HCT116 (cell line): ENCODE measurements around the gene BTBD9. TPM values are rescaled to one million over a fixed set of nuclear protein-coding genes. Genes with fewer than 3 reads are reported as not detected.

ENCODE experiments used
- ATAC-seq: fragments of 200-7000 bp; cut with Tn5 transposase; 2 replicates; pipeline ENCODE4 v1.9.1; 2020; ENCODE audit warnings: mild to moderate bottlenecking, moderate library complexity
- BruUV-seq: library from RNA; stranded (reverse); fragments of 400-500 nt; replicated peaks from 2 replicates; lab custom pipeline; 2021; lab: Mats Ljungman, UMichigan
- CTCF ChIA-PET: fragments of 300-600 bp; sonication (Branson Sonifier 250); formaldehyde crosslinking; loops from one replicate; lab custom pipeline; 2021; ENCODE audit warnings: antibody characterized with exemption; lab: Charles Lee
- POLR2A ChIA-PET: fragments of 300-600, 350-600 bp; sonication (Branson Sonifier 250); formaldehyde crosslinking; loops from one replicate; lab custom pipeline; 2021; ENCODE audit warnings: antibody characterized with exemption; lab: Charles Lee
- RAD21 ChIA-PET, 2 experiments: fragments of 300-600 bp; sonication (Branson Sonifier 250); formaldehyde crosslinking; loops; one replicate each; lab custom pipeline; 2023; ENCODE audit warnings: low total read pairs in 2 of 2; ENCODE audit not compliant: uncharacterized antibody in 2 of 2, unreplicated experiment in 2 of 2, low non-redundant PET in 1 of 2; lab: Charles Lee
- DNase-seq: peaks from one replicate; pipeline ENCODE4 v3.0.0-alpha.2; 2010; ENCODE audit warnings: low read depth, low spot score
- H2AFZ ChIP-seq: fragments of 200-600 bp; shearing (Covaris generic), sonication (generic); 2 replicates; pipeline ENCODE4 v1.6.1; 2017; ENCODE audit warnings: low read depth, mixed run types, mixed read lengths, antibody characterized with exemption, low read length; ENCODE audit not compliant: poor library complexity, severe bottlenecking
- H3K27ac ChIP-seq: 2 replicates; pipeline ENCODE4 v1.5.1; 2012; ENCODE audit warnings: low read depth, low read length
- H3K27me3 ChIP-seq: fragments of 200-600 bp; sonication (generic); 2 replicates; pipeline ENCODE4 v1.6.1; 2016; ENCODE audit warnings: mixed run types, low read length, mixed read lengths; ENCODE audit not compliant: insufficient read depth
- H3K36me3 ChIP-seq, 2 experiments: fragments of 200-500 bp in 1 of 2; fragments of 200-600 bp in 1 of 2; sonication (Bioruptor generic) in 1 of 2; sonication (generic) in 1 of 2; 2 replicates each; pipeline versions ENCODE4 v1.5.1 to v1.6.1; 2014 to 2016; ENCODE audit warnings: low read length in 2 of 2, inconsistent platforms in 1 of 2, mixed read lengths in 1 of 2, mixed run types in 1 of 2; ENCODE audit not compliant: insufficient read depth in 2 of 2, control insufficient read depth in 1 of 2
- H3K4me1 ChIP-seq, 2 experiments: fragments of 200-600 bp in 1 of 2; sonication (generic) in 1 of 2; 2 replicates each; pipeline versions ENCODE4 v1.5.1 to v1.6.1; 2012 to 2017; ENCODE audit warnings: low read length in 2 of 2, inconsistent platforms in 1 of 2, mild to moderate bottlenecking in 1 of 2, mixed read lengths in 1 of 2, mixed run types in 1 of 2, moderate library complexity in 1 of 2; ENCODE audit not compliant: insufficient read depth in 2 of 2, control insufficient read depth in 1 of 2
- H3K4me2 ChIP-seq: fragments of 200-600 bp; sonication (generic); 2 replicates; pipeline ENCODE4 v1.6.1; 2017; ENCODE audit warnings: mixed run types, low read length, mixed read lengths
- H3K4me3 ChIP-seq, 2 experiments: fragments of 200-600 bp in 1 of 2; sonication (generic) in 1 of 2; replicated peaks in 1 of 2; 2 replicates each; pipeline ENCODE4 v1.5.1; 2011 to 2016; ENCODE audit warnings: low read length in 2 of 2, control low read depth in 1 of 2, low read depth in 1 of 2, mild to moderate bottlenecking in 1 of 2, mixed read lengths in 1 of 2, mixed run types in 1 of 2
- H3K79me2 ChIP-seq: fragments of 200-600 bp; sonication (generic); 2 replicates; pipeline ENCODE4 v1.6.1; 2017; ENCODE audit warnings: mild to moderate bottlenecking, mixed run types, low read length, moderate library complexity, mixed read lengths; ENCODE audit not compliant: insufficient read depth
- H3K9ac ChIP-seq: fragments of 200-600 bp; sonication (generic); 2 replicates; pipeline ENCODE4 v1.6.1; 2016; ENCODE audit warnings: low read length, mixed read lengths
- H3K9me2 ChIP-seq: fragments of 200-600 bp; sonication (generic), shearing (Covaris generic); 2 replicates; pipeline ENCODE4 v1.6.1; 2017; ENCODE audit warnings: mixed run types, mild to moderate bottlenecking, moderate library complexity; ENCODE audit not compliant: insufficient read depth
- H3K9me3 ChIP-seq, 2 experiments: fragments of 200-500 bp in 1 of 2; fragments of 200-600 bp in 1 of 2; sonication (Bioruptor generic) in 1 of 2; sonication (generic) in 1 of 2; 2 replicates each; pipeline ENCODE4 v1.6.1; 2014 to 2017; ENCODE audit warnings: low read length in 2 of 2, mixed read lengths in 2 of 2, inconsistent platforms in 1 of 2, low read depth in 1 of 2, mild to moderate bottlenecking in 1 of 2, mixed run types in 1 of 2, moderate library complexity in 1 of 2; ENCODE audit not compliant: control insufficient read depth in 1 of 2, insufficient read depth in 1 of 2
- H4K20me1 ChIP-seq: fragments of 200-600 bp; sonication (generic), shearing (Covaris generic); 2 replicates; pipeline ENCODE4 v1.6.1; 2017; ENCODE audit warnings: mixed run types, mild to moderate bottlenecking, moderate library complexity; ENCODE audit not compliant: insufficient read depth
- CBX3 ChIP-seq: IDR thresholded peaks from 2 replicates; pipeline ENCODE4 v1.6.1; 2012; ENCODE audit warnings: low read depth
- CEBPB ChIP-seq: IDR thresholded peaks from 2 replicates; pipeline ENCODE4 v1.6.1; 2012; ENCODE audit warnings: low read depth
- ELF1 ChIP-seq: IDR thresholded peaks from 2 replicates; pipeline ENCODE4 v1.6.1; 2012; ENCODE audit warnings: low read depth, borderline replicate concordance
- FOSL1 ChIP-seq: IDR thresholded peaks from 2 replicates; pipeline ENCODE4 v1.6.1; 2012; ENCODE audit warnings: low read depth
- JUND ChIP-seq: IDR thresholded peaks from 2 replicates; pipeline ENCODE4 v1.6.1; 2012
- POLR2A ChIP-seq: IDR thresholded peaks from 2 replicates; pipeline ENCODE4 v1.7.0; 2011; ENCODE audit warnings: borderline replicate concordance; ENCODE audit not compliant: insufficient read depth, insufficient read length; ENCODE audit errors: extremely low read depth
- POLR2AphosphoS5 ChIP-seq: IDR thresholded peaks from 2 replicates; pipeline ENCODE4 v1.6.1; 2011; ENCODE audit warnings: mild to moderate bottlenecking, low read depth, low read length, moderate library complexity
- RAD21 ChIP-seq: IDR thresholded peaks from 2 replicates; pipeline ENCODE4 v1.6.1; 2012; ENCODE audit warnings: low read depth, mild to moderate bottlenecking
- SIN3A ChIP-seq: IDR thresholded peaks from 2 replicates; pipeline ENCODE4 v1.6.1; 2012; ENCODE audit warnings: low read depth
- SP1 ChIP-seq: IDR thresholded peaks from 2 replicates; pipeline ENCODE4 v1.6.1; 2012; ENCODE audit warnings: low read depth
- SRF ChIP-seq: IDR thresholded peaks from 2 replicates; pipeline ENCODE4 v1.6.1; 2012; ENCODE audit warnings: low read depth
- TCF7L2 ChIP-seq: IDR thresholded peaks from 2 replicates; pipeline ENCODE4 v1.7.0; 2011; ENCODE audit warnings: borderline replicate concordance, inconsistent platforms; ENCODE audit not compliant: insufficient read depth, insufficient read length; ENCODE audit errors: extremely low read depth
- YY1 ChIP-seq: IDR thresholded peaks from 2 replicates; pipeline ENCODE4 v1.6.1; 2011; ENCODE audit warnings: low read length, low read depth, moderate library complexity, mild to moderate bottlenecking; ENCODE audit not compliant: insufficient replicate concordance; ENCODE audit errors: extremely low read depth
- ZNF274 ChIP-seq: fragments of 200-500 bp; sonication (Bioruptor generic); IDR thresholded peaks from 2 replicates; pipeline ENCODE4 v1.6.1; 2014; ENCODE audit warnings: mild to moderate bottlenecking, low read depth, low read length, inconsistent platforms
- intact Hi-C: fragments of 100-400 bp; cut with micrococcal nuclease; formaldehyde crosslinking; loops from 2 replicates; pipeline ENCODE4 v1.10.0; 2022
- total RNA-seq: library from RNA; stranded (reverse); gene quantifications from one replicate; pipeline ENCODE4 v1.2.1, GENCODE V29; 2021; ENCODE audit not compliant: unreplicated experiment
- TF ChIP-seq, protein P1 (sequence below): IDR thresholded peaks from 2 replicates; pipeline ENCODE4 v1.6.1; 2012
- TF ChIP-seq, protein P2 (sequence below): IDR thresholded peaks from 2 replicates; pipeline ENCODE4 v1.6.1; 2012; ENCODE audit warnings: low read depth
- TF ChIP-seq, protein P3 (sequence below), 3 experiments: fragments of 200-600 bp in 1 of 3; sonication (generic) in 1 of 3; IDR thresholded peaks in 2 of 3; conservative IDR thresholded peaks in 1 of 3; 2 replicates each; pipeline ENCODE4 v1.5.1; 2012 to 2017; ENCODE audit warnings: low read depth in 2 of 3, low read length in 2 of 3, antibody characterized with exemption in 1 of 3, borderline replicate concordance in 1 of 3, control low read depth in 1 of 3, mild to moderate bottlenecking in 1 of 3, mixed read lengths in 1 of 3, mixed run types in 1 of 3, moderate library complexity in 1 of 3; ENCODE audit not compliant: insufficient read depth in 1 of 3
- TF ChIP-seq, protein P4 (sequence below): IDR thresholded peaks from 2 replicates; pipeline ENCODE4 v1.6.1; 2011; ENCODE audit warnings: mild to moderate bottlenecking, low read length, moderate library complexity; ENCODE audit not compliant: insufficient replicate concordance; ENCODE audit errors: extremely low read depth

BTBD9 gene
- total RNA-seq, 1 experiment from 2014 or later: 10.9 TPM

DNA sequence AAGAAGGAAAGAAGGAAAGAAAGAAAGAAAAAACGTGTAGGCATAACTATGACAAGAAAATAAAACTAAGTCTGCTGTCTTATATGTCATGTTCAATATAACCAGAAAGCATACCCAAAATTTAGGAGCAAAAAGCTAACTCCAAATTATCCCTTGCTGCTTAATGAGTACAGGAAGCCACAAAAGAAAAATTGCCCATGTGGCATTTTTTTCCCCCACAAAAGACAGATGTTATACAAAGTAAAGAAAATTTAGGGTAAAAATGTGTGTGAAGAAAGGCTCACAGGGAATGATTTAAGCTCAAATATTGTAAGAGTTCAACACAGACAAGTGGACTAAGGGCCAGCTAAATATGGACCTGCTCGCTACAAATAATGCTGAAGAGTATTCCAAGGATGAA, 263.8 kb downstream of the BTBD9 start:
- no peaks in the 10 kb centered on the region for H3K36me3 ChIP-seq
- POLR2A ChIA-PET: no interaction called here
- no peaks in the 10 kb centered on the region for H3K27me3 ChIP-seq
- H3K4me2 ChIP-seq: no peak overlapping the region
- H3K27ac ChIP-seq: no peak overlapping the region
- no peaks in the 10 kb centered on the region for H3K4me1 ChIP-seq
- H3K4me3 ChIP-seq: no peak overlapping the region
- ATAC-seq (no peak), DNase-seq (no peak)
- no peak overlapping the region for H2AFZ ChIP-seq
- BruUV-seq: no TSS peak
- intact Hi-C loops: no loop called here
- RAD21 ChIA-PET: no interaction called here
- CTCF ChIA-PET: no interaction called here
- no peaks in the 10 kb centered on the region for H4K20me1 ChIP-seq
- no peaks in the 10 kb centered on the region for H3K79me2 ChIP-seq
- no peak overlapping the region for H3K9ac ChIP-seq
- H3K9me3 ChIP-seq: no peaks in the 10 kb centered on the region
- TF ChIP-seq POLR2A (no peak), RAD21 (no peak), ZNF274 (no peak), YY1 (no peak), POLR2AphosphoS5 (no peak), SRF (no peak), TCF7L2 (no peak), SIN3A (no peak), CEBPB (no peak), FOSL1 (no peak), JUND (no peak), SP1 (no peak), ELF1 (no peak), CBX3 (no peak)
- TF ChIP-seq, protein P1, sequence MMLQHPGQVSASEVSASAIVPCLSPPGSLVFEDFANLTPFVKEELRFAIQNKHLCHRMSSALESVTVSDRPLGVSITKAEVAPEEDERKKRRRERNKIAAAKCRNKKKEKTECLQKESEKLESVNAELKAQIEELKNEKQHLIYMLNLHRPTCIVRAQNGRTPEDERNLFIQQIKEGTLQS: no peak
- TF ChIP-seq, protein P2, sequence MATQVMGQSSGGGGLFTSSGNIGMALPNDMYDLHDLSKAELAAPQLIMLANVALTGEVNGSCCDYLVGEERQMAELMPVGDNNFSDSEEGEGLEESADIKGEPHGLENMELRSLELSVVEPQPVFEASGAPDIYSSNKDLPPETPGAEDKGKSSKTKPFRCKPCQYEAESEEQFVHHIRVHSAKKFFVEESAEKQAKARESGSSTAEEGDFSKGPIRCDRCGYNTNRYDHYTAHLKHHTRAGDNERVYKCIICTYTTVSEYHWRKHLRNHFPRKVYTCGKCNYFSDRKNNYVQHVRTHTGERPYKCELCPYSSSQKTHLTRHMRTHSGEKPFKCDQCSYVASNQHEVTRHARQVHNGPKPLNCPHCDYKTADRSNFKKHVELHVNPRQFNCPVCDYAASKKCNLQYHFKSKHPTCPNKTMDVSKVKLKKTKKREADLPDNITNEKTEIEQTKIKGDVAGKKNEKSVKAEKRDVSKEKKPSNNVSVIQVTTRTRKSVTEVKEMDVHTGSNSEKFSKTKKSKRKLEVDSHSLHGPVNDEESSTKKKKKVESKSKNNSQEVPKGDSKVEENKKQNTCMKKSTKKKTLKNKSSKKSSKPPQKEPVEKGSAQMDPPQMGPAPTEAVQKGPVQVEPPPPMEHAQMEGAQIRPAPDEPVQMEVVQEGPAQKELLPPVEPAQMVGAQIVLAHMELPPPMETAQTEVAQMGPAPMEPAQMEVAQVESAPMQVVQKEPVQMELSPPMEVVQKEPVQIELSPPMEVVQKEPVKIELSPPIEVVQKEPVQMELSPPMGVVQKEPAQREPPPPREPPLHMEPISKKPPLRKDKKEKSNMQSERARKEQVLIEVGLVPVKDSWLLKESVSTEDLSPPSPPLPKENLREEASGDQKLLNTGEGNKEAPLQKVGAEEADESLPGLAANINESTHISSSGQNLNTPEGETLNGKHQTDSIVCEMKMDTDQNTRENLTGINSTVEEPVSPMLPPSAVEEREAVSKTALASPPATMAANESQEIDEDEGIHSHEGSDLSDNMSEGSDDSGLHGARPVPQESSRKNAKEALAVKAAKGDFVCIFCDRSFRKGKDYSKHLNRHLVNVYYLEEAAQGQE: no peak
- TF ChIP-seq, protein P3, sequence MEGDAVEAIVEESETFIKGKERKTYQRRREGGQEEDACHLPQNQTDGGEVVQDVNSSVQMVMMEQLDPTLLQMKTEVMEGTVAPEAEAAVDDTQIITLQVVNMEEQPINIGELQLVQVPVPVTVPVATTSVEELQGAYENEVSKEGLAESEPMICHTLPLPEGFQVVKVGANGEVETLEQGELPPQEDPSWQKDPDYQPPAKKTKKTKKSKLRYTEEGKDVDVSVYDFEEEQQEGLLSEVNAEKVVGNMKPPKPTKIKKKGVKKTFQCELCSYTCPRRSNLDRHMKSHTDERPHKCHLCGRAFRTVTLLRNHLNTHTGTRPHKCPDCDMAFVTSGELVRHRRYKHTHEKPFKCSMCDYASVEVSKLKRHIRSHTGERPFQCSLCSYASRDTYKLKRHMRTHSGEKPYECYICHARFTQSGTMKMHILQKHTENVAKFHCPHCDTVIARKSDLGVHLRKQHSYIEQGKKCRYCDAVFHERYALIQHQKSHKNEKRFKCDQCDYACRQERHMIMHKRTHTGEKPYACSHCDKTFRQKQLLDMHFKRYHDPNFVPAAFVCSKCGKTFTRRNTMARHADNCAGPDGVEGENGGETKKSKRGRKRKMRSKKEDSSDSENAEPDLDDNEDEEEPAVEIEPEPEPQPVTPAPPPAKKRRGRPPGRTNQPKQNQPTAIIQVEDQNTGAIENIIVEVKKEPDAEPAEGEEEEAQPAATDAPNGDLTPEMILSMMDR (IDR thresholded peaks at IDR 0.05 in 2 of 3, conservative IDR thresholded peaks at IDR 0.05 in 1 of 3; ENCODE audit: borderline replicate concordance in 1 of 3, insufficient read depth in 1 of 3, low read depth in 2 of 3, low read length in 2 of 3): no peak
- TF ChIP-seq, protein P4, sequence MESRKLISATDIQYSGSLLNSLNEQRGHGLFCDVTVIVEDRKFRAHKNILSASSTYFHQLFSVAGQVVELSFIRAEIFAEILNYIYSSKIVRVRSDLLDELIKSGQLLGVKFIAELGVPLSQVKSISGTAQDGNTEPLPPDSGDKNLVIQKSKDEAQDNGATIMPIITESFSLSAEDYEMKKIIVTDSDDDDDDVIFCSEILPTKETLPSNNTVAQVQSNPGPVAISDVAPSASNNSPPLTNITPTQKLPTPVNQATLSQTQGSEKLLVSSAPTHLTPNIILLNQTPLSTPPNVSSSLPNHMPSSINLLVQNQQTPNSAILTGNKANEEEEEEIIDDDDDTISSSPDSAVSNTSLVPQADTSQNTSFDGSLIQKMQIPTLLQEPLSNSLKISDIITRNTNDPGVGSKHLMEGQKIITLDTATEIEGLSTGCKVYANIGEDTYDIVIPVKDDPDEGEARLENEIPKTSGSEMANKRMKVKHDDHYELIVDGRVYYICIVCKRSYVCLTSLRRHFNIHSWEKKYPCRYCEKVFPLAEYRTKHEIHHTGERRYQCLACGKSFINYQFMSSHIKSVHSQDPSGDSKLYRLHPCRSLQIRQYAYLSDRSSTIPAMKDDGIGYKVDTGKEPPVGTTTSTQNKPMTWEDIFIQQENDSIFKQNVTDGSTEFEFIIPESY: no peak
- H3K9me2 ChIP-seq: no peaks in the 10 kb centered on the region
